ENCODE results near the gene ATRNL1.

Gene ATRNL1

GRCh38 chr10:115964827-115965226 is 871.7 kb downstream of the ATRNL1 start:
- peaks cover 18% of the 10 kb centered on the region for H3K9me3 Mint-ChIP-seq
- H3K4me1 Mint-ChIP-seq: no peaks in the 10 kb centered on the region
- no peak overlapping the region for H3K27ac Mint-ChIP-seq
- H3K4me3 Mint-ChIP-seq: no peak overlapping the region
- DNase-seq (ENCODE audit: low spot score in 2 of 2) (no peak), ATAC-seq (no peak)
- no peaks in the 10 kb centered on the region for H3K36me3 Mint-ChIP-seq

- no peak overlapping the region for H3K4me3 Mint-ChIP-seq
Observed at GRCh38 chr10:115965376-115965775, 872.2 kb downstream of the ATRNL1 start.

GRCh38 chr10:115968236-115968635 is 875.1 kb downstream of the ATRNL1 start:
- Mint-ChIP-seq H3K36me3 (no peaks in the 10 kb centered on the region), H3K4me1 (no peaks in the 10 kb centered on the region), H3K9me3 (peaks cover 28% of the 10 kb centered on the region), H3K27ac (no peak overlapping the region), H3K4me3 (no peak overlapping the region)
- ATAC-seq: no peak
- DNase-seq (ENCODE audit: low spot score in 2 of 2): no peak

More at GRCh38 chr10:115965376-115965775, 872.2 kb downstream of the ATRNL1 start:
- DNase-seq (ENCODE audit: low spot score in 2 of 2) (no peak), ATAC-seq (no peak)
- no peaks in the 10 kb centered on the region for H3K36me3 Mint-ChIP-seq
- no peak overlapping the region for H3K27ac Mint-ChIP-seq
- peaks cover 18% of the 10 kb centered on the region for H3K9me3 Mint-ChIP-seq
- H3K4me1 Mint-ChIP-seq: no peaks in the 10 kb centered on the region

GRCh38 chr10:115969591-115969990 is 876.4 kb downstream of the ATRNL1 start:
- Mint-ChIP-seq H3K36me3 (no peaks in the 10 kb centered on the region), H3K9me3 (peaks cover 27% of the 10 kb centered on the region)

GRCh38 chr10:115971921-115972320 is 878.8 kb downstream of the ATRNL1 start:
- Mint-ChIP-seq H3K4me1 (no peaks in the 10 kb centered on the region), H3K4me3 (no peak overlapping the region), H3K36me3 (no peaks in the 10 kb centered on the region), H3K9me3 (peaks cover 26% of the 10 kb centered on the region), H3K27ac (no peak overlapping the region)
- DNase-seq (ENCODE audit: low spot score in 2 of 2): no peak
- ATAC-seq: no peak

More at GRCh38 chr10:115969591-115969990, 876.4 kb downstream of the ATRNL1 start:
- Mint-ChIP-seq H3K27ac (no peak overlapping the region), H3K4me1 (no peaks in the 10 kb centered on the region), H3K4me3 (no peak overlapping the region)
- ATAC-seq: no peak
- no peak for DNase-seq (ENCODE audit: low spot score in 2 of 2)

- Mint-ChIP-seq H3K4me3 (no peak overlapping the region), H3K4me1 (no peaks in the 10 kb centered on the region), H3K9me3 (peaks cover 26% of the 10 kb centered on the region), H3K27ac (no peak overlapping the region), H3K36me3 (no peaks in the 10 kb centered on the region)
- DNase-seq (ENCODE audit: low spot score in 2 of 2) (no peak), ATAC-seq (no peak)
Observed at GRCh38 chr10:115972426-115972825, 879.3 kb downstream of the ATRNL1 start.

GRCh38 chr10:115974351-115974750 is 881.2 kb downstream of the ATRNL1 start:
- DNase-seq (ENCODE audit: low spot score in 2 of 2) (no peak), ATAC-seq (no peak)
- no peak overlapping the region for H3K4me3 Mint-ChIP-seq
- H3K27ac Mint-ChIP-seq: no peak overlapping the region
- peaks cover 18% of the 10 kb centered on the region for H3K9me3 Mint-ChIP-seq
- H3K36me3 Mint-ChIP-seq: no peaks in the 10 kb centered on the region
- H3K4me1 Mint-ChIP-seq: no peaks in the 10 kb centered on the region

- DNase-seq (ENCODE audit: low spot score in 2 of 2): no peak
- H3K36me3 Mint-ChIP-seq: no peaks in the 10 kb centered on the region
- H3K9me3 Mint-ChIP-seq: peaks cover 20% of the 10 kb centered on the region
- no peaks in the 10 kb centered on the region for H3K4me1 Mint-ChIP-seq
- ATAC-seq: no peak
- no peak overlapping the region for H3K27ac Mint-ChIP-seq
- no peak overlapping the region for H3K4me3 Mint-ChIP-seq
Observed at GRCh38 chr10:115974816-115975430, 881.8 kb downstream of the ATRNL1 start.

- no peak overlapping the region for H3K27ac Mint-ChIP-seq
- peaks cover 20% of the 10 kb centered on the region for H3K9me3 Mint-ChIP-seq
- no peak overlapping the region for H3K4me3 Mint-ChIP-seq
- no peaks in the 10 kb centered on the region for H3K4me1 Mint-ChIP-seq
- DNase-seq (ENCODE audit: low spot score in 2 of 2) (no peak), ATAC-seq (no peak)
- H3K36me3 Mint-ChIP-seq: no peaks in the 10 kb centered on the region
Observed at GRCh38 chr10:115975506-115975905, 882.3 kb downstream of the ATRNL1 start.

GRCh38 chr10:115976342-115976741 is 883.2 kb downstream of the ATRNL1 start:
- Mint-ChIP-seq H3K4me3 (no peak overlapping the region), H3K27ac (no peak overlapping the region), H3K4me1 (no peaks in the 10 kb centered on the region), H3K9me3 (peaks cover 17% of the 10 kb centered on the region), H3K36me3 (no peaks in the 10 kb centered on the region)
- DNase-seq (ENCODE audit: low spot score in 2 of 2) (no peak), ATAC-seq (no peak)

GRCh38 chr10:115977855-115978254 is 884.7 kb downstream of the ATRNL1 start:
- Mint-ChIP-seq H3K4me3 (no peak overlapping the region), H3K27ac (no peak overlapping the region), H3K9me3 (peaks cover 11% of the 10 kb centered on the region), H3K4me1 (no peaks in the 10 kb centered on the region), H3K36me3 (no peaks in the 10 kb centered on the region)
- ATAC-seq (no peak), DNase-seq (ENCODE audit: low spot score in 2 of 2) (no peak)

- H3K36me3 Mint-ChIP-seq: no peaks in the 10 kb centered on the region
- ATAC-seq: no peak
- no peak overlapping the region for H3K27ac Mint-ChIP-seq
- DNase-seq (ENCODE audit: low spot score in 2 of 2): no peak
- peaks cover 12% of the 10 kb centered on the region for H3K9me3 Mint-ChIP-seq
- no peak overlapping the region for H3K4me3 Mint-ChIP-seq
- H3K4me1 Mint-ChIP-seq: no peaks in the 10 kb centered on the region
Observed at GRCh38 chr10:115979576-115979975, 886.4 kb downstream of the ATRNL1 start.

- Mint-ChIP-seq H3K27ac (no peak overlapping the region), H3K4me1 (no peaks in the 10 kb centered on the region), H3K4me3 (no peak overlapping the region), H3K9me3 (peaks cover 12% of the 10 kb centered on the region), H3K36me3 (no peaks in the 10 kb centered on the region)
- DNase-seq (ENCODE audit: low spot score in 2 of 2) (no peak), ATAC-seq (no peak)
Observed at GRCh38 chr10:115980470-115980869, 887.3 kb downstream of the ATRNL1 start.

GRCh38 chr10:115981081-115981480 is 887.9 kb downstream of the ATRNL1 start:
- DNase-seq (ENCODE audit: low spot score in 2 of 2) (no peak), ATAC-seq (no peak)
- H3K27ac Mint-ChIP-seq: no peak overlapping the region
- H3K36me3 Mint-ChIP-seq: no peaks in the 10 kb centered on the region
- H3K4me1 Mint-ChIP-seq: no peaks in the 10 kb centered on the region
- peaks cover 12% of the 10 kb centered on the region for H3K9me3 Mint-ChIP-seq
- H3K4me3 Mint-ChIP-seq: no peak overlapping the region

- Mint-ChIP-seq H3K36me3 (no peaks in the 10 kb centered on the region), H3K4me1 (no peaks in the 10 kb centered on the region), H3K4me3 (no peak overlapping the region), H3K9me3 (peaks cover 11% of the 10 kb centered on the region), H3K27ac (no peak overlapping the region)
- DNase-seq (ENCODE audit: low spot score in 2 of 2): no peak
- ATAC-seq: no peak
Observed at GRCh38 chr10:115982076-115982475, 888.9 kb downstream of the ATRNL1 start.

- H3K27ac Mint-ChIP-seq: no peak overlapping the region
- H3K9me3 Mint-ChIP-seq: peaks cover 13% of the 10 kb centered on the region
- DNase-seq (ENCODE audit: low spot score in 2 of 2) (no peak), ATAC-seq (no peak)
- H3K4me3 Mint-ChIP-seq: no peak overlapping the region
- H3K36me3 Mint-ChIP-seq: no peaks in the 10 kb centered on the region
- H3K4me1 Mint-ChIP-seq: no peaks in the 10 kb centered on the region
Observed at GRCh38 chr10:115982526-115982925, 889.4 kb downstream of the ATRNL1 start.

- ATAC-seq (no peak), DNase-seq (ENCODE audit: low spot score in 2 of 2) (no peak)
- no peaks in the 10 kb centered on the region for H3K4me1 Mint-ChIP-seq
- H3K9me3 Mint-ChIP-seq: peaks cover 16% of the 10 kb centered on the region
- H3K36me3 Mint-ChIP-seq: no peaks in the 10 kb centered on the region
- no peak overlapping the region for H3K4me3 Mint-ChIP-seq
- H3K27ac Mint-ChIP-seq: no peak overlapping the region
Observed at GRCh38 chr10:115985786-115986185, 892.6 kb downstream of the ATRNL1 start.
